Neural progenitor cell (in vitro differentiated cells): ENCODE results near the gene CD24. TPM values are rescaled to one million over a fixed set of nuclear protein-coding genes. Genes with fewer than 3 reads are reported as not detected.
"Not testable (repeated sequence)": the region's sequence is repeated elsewhere in the genome, so short reads cannot be mapped to it uniquely, and the experiment has no call there.

Experiments used
- DNase-seq: peaks from one replicate; pipeline ENCODE4 v3.0.0-alpha.2; 2016; ENCODE audit warnings: low spot score
- H2AFZ ChIP-seq: fragments of 200-600 bp; sonication (generic); replicated peaks from 2 replicates; pipeline ENCODE4 v1.6.1; 2016; ENCODE audit warnings: antibody characterized with exemption
- H3F3A ChIP-seq: fragments of 200-600 bp; sonication (generic); 2 replicates; pipeline ENCODE4 v1.6.1; 2016; ENCODE audit warnings: antibody characterized with exemption, low read depth
- H3K27ac ChIP-seq: fragments of 200-600 bp; sonication (generic); 2 replicates; pipeline ENCODE4 v1.5.1; 2016; ENCODE audit warnings: mild to moderate bottlenecking
- H3K27me3 ChIP-seq: fragments of 200-600 bp; sonication (generic); 2 replicates; pipeline ENCODE4 v1.6.1; 2016; ENCODE audit warnings: mild to moderate bottlenecking, moderate library complexity
- H3K36me3 ChIP-seq: fragments of 200-600 bp; sonication (generic); 2 replicates; pipeline ENCODE4 v1.5.1; 2016
- H3K4me1 ChIP-seq: fragments of 200-600 bp; sonication (generic); 2 replicates; pipeline ENCODE4 v1.6.1; 2016; ENCODE audit warnings: mixed run types
- H3K4me2 ChIP-seq: fragments of 200-600 bp; sonication (generic); 2 replicates; pipeline ENCODE4 v1.6.1; 2016
- H3K4me3 ChIP-seq: fragments of 200-600 bp; sonication (generic); 2 replicates; pipeline ENCODE4 v1.5.1; 2016
- H3K79me2 ChIP-seq: fragments of 200-600 bp; sonication (generic); 2 replicates; pipeline ENCODE4 v1.6.1; 2016; ENCODE audit warnings: low read depth
- H3K9ac ChIP-seq: fragments of 200-600 bp; sonication (generic); 2 replicates; pipeline ENCODE4 v1.6.1; 2016
- H3K9me3 ChIP-seq: fragments of 200-600 bp; sonication (generic); 2 replicates; pipeline ENCODE4 v1.5.1; 2016; ENCODE audit warnings: low read depth
- H4K20me1 ChIP-seq: fragments of 200-600 bp; sonication (generic); 2 replicates; pipeline ENCODE4 v1.6.1; 2016; ENCODE audit warnings: low read depth
- H3K27ac Mint-ChIP-seq: 3 replicates; pipeline ENCODE4 v1.8.0; 2021; ENCODE audit warnings: mixed read lengths
- H3K27me3 Mint-ChIP-seq: 2 replicates; pipeline ENCODE4 v1.8.0; 2022; ENCODE audit warnings: low read depth, mild to moderate bottlenecking, inconsistent platforms, moderate library complexity, mixed read lengths; ENCODE audit not compliant: insufficient read depth
- H3K36me3 Mint-ChIP-seq: 3 replicates; pipeline ENCODE4 v1.8.0; 2021; ENCODE audit warnings: mixed read lengths
- H3K4me1 Mint-ChIP-seq: 3 replicates; pipeline ENCODE4 v1.8.0; 2021; ENCODE audit warnings: mixed read lengths
- H3K4me3 Mint-ChIP-seq: 3 replicates; pipeline ENCODE4 v1.8.0; 2021; ENCODE audit warnings: mild to moderate bottlenecking, moderate library complexity, mixed read lengths
- H3K9me3 Mint-ChIP-seq: 3 replicates; pipeline ENCODE4 v1.8.0; 2020; ENCODE audit warnings: mixed read lengths
- CTCF ChIP-seq: fragments of 200-600 bp; sonication (generic); IDR thresholded peaks from 2 replicates; pipeline ENCODE4 v1.5.1; 2017; ENCODE audit warnings: antibody characterized with exemption, mild to moderate bottlenecking
- EZH2 ChIP-seq: fragments of 200-600 bp; sonication (generic); IDR thresholded peaks from 2 replicates; pipeline ENCODE4 v1.6.1; 2017; ENCODE audit warnings: antibody characterized with exemption, mild to moderate bottlenecking, moderate library complexity
- EZH2phosphoT487 ChIP-seq: fragments of 200-600 bp; sonication (generic); IDR thresholded peaks from 2 replicates; pipeline ENCODE4 v1.6.1; 2017; ENCODE audit warnings: antibody characterized with exemption
- total RNA-seq: library from RNA; depleted of rRNA; stranded (reverse); fragments of >200 nt; gene quantifications from 2 replicates; pipeline ENCODE4 v1.2.3, GENCODE V29; 2015; ENCODE audit warnings: low replicate concordance

The CD24 gene
- total RNA-seq, 1 donor from 2014 or later = 448 TPM

- H2AFZ ChIP-seq = no peak overlapping the region
- no peaks in the 10 kb centered on the region for H3K4me1 ChIP-seq
- H3K4me1 Mint-ChIP-seq = peaks cover 2% of the 10 kb centered on the region
- H3K9ac ChIP-seq = no peak overlapping the region
- no peak overlapping the region for H3K27ac Mint-ChIP-seq
- no peaks in the 10 kb centered on the region for H3K36me3 Mint-ChIP-seq
- no peaks in the 10 kb centered on the region for H3K9me3 ChIP-seq
- no peaks in the 10 kb centered on the region for H4K20me1 ChIP-seq
- no peaks in the 10 kb centered on the region for H3K9me3 Mint-ChIP-seq
- H3K27me3 ChIP-seq = no peaks in the 10 kb centered on the region
- no peak overlapping the region for H3K27ac ChIP-seq
- TF ChIP-seq EZH2 = no peak
- TF ChIP-seq EZH2phosphoT487 = no peak
- no peak for TF ChIP-seq CTCF
- no peak for DNase-seq
- no peak overlapping the region for H3K4me3 ChIP-seq
- no peaks in the 10 kb centered on the region for H3K79me2 ChIP-seq
- no peak overlapping the region for H3K4me3 Mint-ChIP-seq
- H3K36me3 ChIP-seq = no peaks in the 10 kb centered on the region
- H3K27me3 Mint-ChIP-seq = peaks cover 3% of the 10 kb centered on the region
- no peak overlapping the region for H3K4me2 ChIP-seq
- no peaks in the 10 kb centered on the region for H3F3A ChIP-seq
These were observed 21.1 kb upstream of the CD24 start for GRCh38 chr6:106995640-106996039.

GRCh38 chr6:106989737-106990136, 15.2 kb upstream of the CD24 start:
- H3K27me3 Mint-ChIP-seq, H3K27ac ChIP-seq, H3K4me1 ChIP-seq, H3K4me2 ChIP-seq, H3K79me2 ChIP-seq, H4K20me1 ChIP-seq, H3K9me3 ChIP-seq, DNase-seq, H3K4me3 ChIP-seq, H2AFZ ChIP-seq, H3K4me1 Mint-ChIP-seq, H3K9ac ChIP-seq, H3K27me3 ChIP-seq, H3F3A ChIP-seq, H3K4me3 Mint-ChIP-seq, H3K36me3 ChIP-seq, H3K36me3 Mint-ChIP-seq, H3K27ac Mint-ChIP-seq, H3K9me3 Mint-ChIP-seq: not testable (repeated sequence)

GRCh38 chr6:106988664-106989063, 14.1 kb upstream of the CD24 start:
- H3K27me3 ChIP-seq = no peaks in the 10 kb centered on the region
- no peak overlapping the region for H3K27ac Mint-ChIP-seq
- H2AFZ ChIP-seq = no peak overlapping the region
- H3K4me3 ChIP-seq = no peak overlapping the region
- DNase-seq = no peak
- H3K4me1 ChIP-seq = no peaks in the 10 kb centered on the region
- peaks cover 3% of the 10 kb centered on the region for H3K27me3 Mint-ChIP-seq
- H3K9ac ChIP-seq = no peak overlapping the region
- H3K36me3 Mint-ChIP-seq = no peaks in the 10 kb centered on the region
- no peaks in the 10 kb centered on the region for H4K20me1 ChIP-seq
- no peaks in the 10 kb centered on the region for H3F3A ChIP-seq
- H3K79me2 ChIP-seq = no peaks in the 10 kb centered on the region
- no peak overlapping the region for H3K4me2 ChIP-seq
- no peak overlapping the region for H3K4me3 Mint-ChIP-seq
- TF ChIP-seq EZH2phosphoT487 (no peak), CTCF (no peak), EZH2 (no peak)
- no peaks in the 10 kb centered on the region for H3K4me1 Mint-ChIP-seq
- no peaks in the 10 kb centered on the region for H3K9me3 Mint-ChIP-seq
- no peaks in the 10 kb centered on the region for H3K9me3 ChIP-seq
- H3K36me3 ChIP-seq = no peaks in the 10 kb centered on the region
- H3K27ac ChIP-seq = no peak overlapping the region

- Histone ChIP-seq H3K27ac (no peak overlapping the region), H2AFZ (no peak overlapping the region), H3F3A (peaks cover 5% of the 10 kb centered on the region), H3K4me2 (no peak overlapping the region), H3K9ac (no peak overlapping the region), H4K20me1 (no peaks in the 10 kb centered on the region), H3K36me3 (no peaks in the 10 kb centered on the region), H3K4me3 (no peak overlapping the region), H3K79me2 (no peaks in the 10 kb centered on the region), H3K27me3 (no peaks in the 10 kb centered on the region), H3K9me3 (no peaks in the 10 kb centered on the region), H3K4me1 (peaks cover 4% of the 10 kb centered on the region)
- H3K4me3 Mint-ChIP-seq = no peak overlapping the region
- no peak for TF ChIP-seq EZH2phosphoT487
- TF ChIP-seq EZH2 = no peak
- TF ChIP-seq CTCF = no peak
- no peak for DNase-seq
- peaks cover 15% of the 10 kb centered on the region for H3K27me3 Mint-ChIP-seq
- H3K36me3 Mint-ChIP-seq = no peaks in the 10 kb centered on the region
- no peak overlapping the region for H3K27ac Mint-ChIP-seq
- peaks cover 5% of the 10 kb centered on the region for H3K4me1 Mint-ChIP-seq
- no peaks in the 10 kb centered on the region for H3K9me3 Mint-ChIP-seq
These were observed 7.4 kb upstream of the CD24 start for GRCh38 chr6:106981926-106982325.
